GM12878 (cell line): Measurements from ENCODE around the gene GFOD2. TPM values are rescaled to one million over a fixed set of nuclear protein-coding genes. Genes with fewer than 3 reads are reported as not detected.

ENCODE experiments used
- ATAC-seq: fragments of 200-7000 bp; cut with Tn5 transposase; 3 replicates; pipeline ENCODE4 v1.9.1; 2020; ENCODE audit warnings: mild to moderate bottlenecking, moderate library complexity
- BruUV-seq: library from RNA; stranded (reverse); fragments of 400-500 nt; replicated peaks from 2 replicates; lab custom pipeline; 2021; lab: Mats Ljungman, UMichigan
- CTCF ChIA-PET: fragments of 300-600 bp; sonication (Branson Sonifier 250); formaldehyde crosslinking; extraction: SDS; loops from one replicate; lab custom pipeline; 2021; ENCODE audit warnings: inconsistent platforms; lab: Yijun Ruan, JAX
- POLR2A ChIA-PET: fragments of 350-600 bp; formaldehyde crosslinking; extraction: SDS; loops from one replicate; lab custom pipeline; 2021; ENCODE audit warnings: inconsistent platforms; lab: Charles Lee
- RAD21 ChIA-PET: fragments of 300-600 bp; sonication (Branson Sonifier 250); formaldehyde crosslinking; loops from one replicate; lab custom pipeline; 2023; ENCODE audit warnings: antibody characterized with exemption; ENCODE audit not compliant: unreplicated experiment; lab: Charles Lee
- SMC1A ChIA-PET: fragments of 300-600 bp; sonication (Branson Sonifier 250); formaldehyde crosslinking; loops from one replicate; lab custom pipeline; 2023; ENCODE audit not compliant: unreplicated experiment, uncharacterized antibody; lab: Charles Lee
- DNase-seq: peaks from one replicate; pipeline ENCODE4 v3.0.0-alpha.2; 2011; ENCODE audit warnings: low read depth, low spot score
- FAIRE-seq: peaks from 3 replicates; lab custom pipeline; 2011; peaks lifted over from hg19 to GRCh38; lab: Jason Lieb, UNC
- H2AFZ ChIP-seq: 2 replicates; pipeline ENCODE4 v1.6.0; 2011; ENCODE audit warnings: low read depth, low read length, control low read depth; ENCODE audit not compliant: control insufficient read depth
- H3K27ac ChIP-seq: 2 replicates; pipeline ENCODE4 v1.5.1; 2011; ENCODE audit warnings: control low read depth; ENCODE audit not compliant: control insufficient read depth, insufficient read depth
- H3K27me3 ChIP-seq, 2 experiments: replicated peaks in 1 of 2; 2 replicates each; pipeline versions ENCODE4 v1.6.0 to v1.6.1; 2011; ENCODE audit warnings: low read length in 1 of 2; ENCODE audit not compliant: control insufficient read depth in 2 of 2, insufficient read depth in 2 of 2
- H3K36me3 ChIP-seq, 2 experiments: 2 replicates each; pipeline ENCODE4 v1.5.1; 2011; ENCODE audit warnings: low read length in 1 of 2; ENCODE audit not compliant: control insufficient read depth in 2 of 2, insufficient read depth in 2 of 2
- H3K4me1 ChIP-seq: 2 replicates; pipeline ENCODE4 v1.6.1; 2011; ENCODE audit warnings: mild to moderate bottlenecking, low read length, moderate library complexity, mixed read lengths; ENCODE audit not compliant: control insufficient read depth, insufficient read depth
- H3K4me2 ChIP-seq: 2 replicates; pipeline ENCODE4 v1.6.0; 2011; ENCODE audit warnings: control low read depth; ENCODE audit not compliant: control insufficient read depth, insufficient read depth
- H3K4me3 ChIP-seq: fragments of 200-600 bp; sonication (generic); 2 replicates; pipeline ENCODE4 v1.5.1; 2016
- H3K79me2 ChIP-seq: 2 replicates; pipeline ENCODE4 v1.6.0; 2011; ENCODE audit warnings: low read length; ENCODE audit not compliant: control insufficient read depth, insufficient read depth
- H3K9ac ChIP-seq: 2 replicates; pipeline ENCODE4 v1.8.0; 2011; ENCODE audit warnings: low read length, control low read depth, mixed read lengths; ENCODE audit not compliant: control insufficient read depth, insufficient read depth
- H3K9me3 ChIP-seq: replicated peaks from 3 replicates; pipeline ENCODE4 v1.5.1; 2011; ENCODE audit warnings: mild to moderate bottlenecking, low read length; ENCODE audit not compliant: control insufficient read depth, insufficient read depth
- H4K20me1 ChIP-seq: 2 replicates; pipeline ENCODE4 v1.6.0; 2011; ENCODE audit not compliant: control insufficient read depth, insufficient read depth
- ATF2 ChIP-seq: IDR thresholded peaks from 2 replicates; pipeline ENCODE4 v1.6.1; 2012; ENCODE audit warnings: low read length, inconsistent platforms
- BHLHE40 ChIP-seq, 2 experiments: fragments of 450-650 bp in 1 of 2; IDR thresholded peaks; 2 replicates each; pipeline ENCODE4 v1.6.1; 2011 to 2017; ENCODE audit warnings: low read depth in 2 of 2, borderline replicate concordance in 1 of 2, improper control_type of control experiment in 1 of 2, low read length in 1 of 2, mild to moderate bottlenecking in 1 of 2
- CBX3 ChIP-seq: fragments of 200-600 bp; sonication (generic); IDR thresholded peaks from 2 replicates; pipeline ENCODE4 v1.6.1; 2016; ENCODE audit warnings: low read depth, borderline replicate concordance
- CEBPB ChIP-seq, 2 experiments: fragments of 150-350 bp in 1 of 2; IDR thresholded peaks; 2 replicates each; pipeline ENCODE4 v1.6.1; 2012 to 2014; ENCODE audit warnings: low read depth in 2 of 2, low read length in 2 of 2, borderline replicate concordance in 1 of 2, inconsistent platforms in 1 of 2
- CHD1 ChIP-seq: IDR thresholded peaks from 2 replicates; pipeline ENCODE4 v1.6.1; 2012; ENCODE audit warnings: low read depth, low read length, improper control_type of control experiment
- EP300 ChIP-seq, 2 experiments: fragments of 150-350 bp in 1 of 2; IDR thresholded peaks; 2 replicates each; pipeline ENCODE4 v1.6.1; 2011 to 2012; ENCODE audit warnings: low read depth in 2 of 2, low read length in 2 of 2, borderline replicate concordance in 1 of 2, improper control_type of control experiment in 1 of 2, inconsistent platforms in 1 of 2; ENCODE audit not compliant: control insufficient read depth in 1 of 2
- EZH2 ChIP-seq: IDR thresholded peaks from 2 replicates; pipeline ENCODE4 v1.6.1; 2012; ENCODE audit warnings: low read depth, mild to moderate bottlenecking, control low read depth, inconsistent platforms, low read length, borderline replicate concordance; ENCODE audit not compliant: control insufficient read depth
- FOS ChIP-seq: IDR thresholded peaks from 3 replicates; pipeline ENCODE4 v1.6.1; 2011; ENCODE audit warnings: borderline replicate concordance; ENCODE audit not compliant: insufficient read length; ENCODE audit errors: extremely low read depth
- IKZF2 ChIP-seq, 2 experiments: fragments of 450-650 bp; IDR thresholded peaks; 2 replicates each; pipeline ENCODE4 v1.6.1; 2017; ENCODE audit warnings: mild to moderate bottlenecking in 2 of 2, moderate library complexity in 2 of 2
- IRF4 ChIP-seq: IDR thresholded peaks from 2 replicates; pipeline ENCODE4 v1.6.1; 2011; ENCODE audit warnings: low read depth, low read length
- JUND ChIP-seq: IDR thresholded peaks from 2 replicates; pipeline ENCODE4 v1.6.1; 2012; ENCODE audit warnings: low read depth, mild to moderate bottlenecking, low read length, improper control_type of control experiment, moderate library complexity
- KAT2A ChIP-seq: conservative IDR thresholded peaks from 2 replicates; pipeline ENCODE4 v1.6.1; 2011; ENCODE audit warnings: low read depth, low read length; ENCODE audit not compliant: control insufficient read depth
- KLF5 ChIP-seq: fragments of 450-650 bp; IDR thresholded peaks from 2 replicates; pipeline ENCODE4 v1.6.1; 2014; ENCODE audit warnings: mild to moderate bottlenecking; ENCODE audit not compliant: partially characterized antibody
- MTA2 ChIP-seq: fragments of 450-650 bp; IDR thresholded peaks from 2 replicates; pipeline ENCODE4 v1.6.1; 2016; ENCODE audit warnings: low read depth, mild to moderate bottlenecking, moderate library complexity
- NR2C1 ChIP-seq: fragments of 450-650 bp; IDR thresholded peaks from 2 replicates; pipeline ENCODE4 v1.6.1; 2017; ENCODE audit warnings: antibody characterized with exemption, mild to moderate bottlenecking, moderate library complexity
- PAX8 ChIP-seq: fragments of 450-650 bp; IDR thresholded peaks from 2 replicates; pipeline ENCODE4 v1.6.1; 2017; ENCODE audit warnings: mild to moderate bottlenecking, moderate library complexity
- RUNX3 ChIP-seq: IDR thresholded peaks from 2 replicates; pipeline ENCODE4 v1.6.1; 2012; ENCODE audit warnings: low read length, inconsistent platforms
- ZBTB11 ChIP-seq: fragments of 450-650 bp; formaldehyde crosslinking; IDR thresholded peaks from 2 replicates; pipeline ENCODE4 v1.5.0; 2022; ENCODE audit warnings: mild to moderate bottlenecking, missing genetic modification characterization
- ZBTB33 ChIP-seq: fragments of 450-650 bp; IDR thresholded peaks from 2 replicates; pipeline ENCODE4 v1.6.1; 2017; ENCODE audit warnings: mild to moderate bottlenecking
- WGBS: methylation state at CpG from one replicate; pipeline ENCODE4 v1.1.6; 2016; ENCODE audit warnings: low lambda C conversion rate; ENCODE audit not compliant: insufficient replicate concordance, insufficient coverage; ENCODE audit errors: missing lambda C conversion rate; 5-methylcytosine and 5-hydroxymethylcytosine counted together
- in situ Hi-C: fragments of 300-500 bp; cut with MboI; formaldehyde crosslinking; loops from 9 replicates; pipeline ENCODE4 v1.14.3; 2018; ENCODE audit warnings: mixed read lengths
- intact Hi-C: fragments of 100-400 bp; cut with micrococcal nuclease; formaldehyde crosslinking; loops from one replicate; pipeline ENCODE4 v1.14.2; 2022; ENCODE audit not compliant: unreplicated experiment
- polyA plus RNA-seq, 11 experiments: library from polyadenylated mRNA; depleted of rRNA in 4 of 11; unstranded in 6 of 11; stranded (reverse) in 5 of 11; fragments of >200 nt; fragmentation: Nextera tagmentation in 4 of 11; fragmentation: Illumina TruSeq in 1 of 11; extraction: Ambion mirVana in 4 of 11; extraction: Trizol in 1 of 11; gene quantifications; 1 replicate in 1 of 11; 2 replicates in 10 of 11; pipeline versions ENCODE4 v1.2.1 to v1.2.3, GENCODE V29; 2011 to 2016; ENCODE audit warnings: inconsistent platforms in 2 of 11, missing spikeins in 2 of 11, low read depth in 1 of 11
- total RNA-seq, 4 experiments: library from RNA; depleted of rRNA in 3 of 4; stranded (reverse); fragments of >200 nt in 3 of 4; fragmentation: Illumina TruSeq in 1 of 4; extraction: Trizol in 1 of 4; gene quantifications; 2 replicates each; pipeline versions ENCODE4 v1.2.1 to v1.2.3, GENCODE V29; 2013 to 2021

Gene GFOD2
- total and polyA plus RNA-seq, 10 of the 15 experiments (the other 5 are each of a cell fraction or from before 2014, with no cell fraction given), result 2.0 to 15.9 (median 12.0) TPM

- Histone ChIP-seq H3K79me2 (no peaks in the 10 kb centered on the region), H3K4me3 (no peak overlapping the region)
- FAIRE-seq, result no peak
- TF ChIP-seq ZBTB33 (no peak), BHLHE40 (IDR thresholded peaks at IDR 0.05; ENCODE audit: borderline replicate concordance in 1 of 2, low read depth in 2 of 2, low read length in 1 of 2) (no peak), CBX3 (no peak), KAT2A (no peak), FOS (no peak), PAX8 (no peak), EZH2 (no peak), CEBPB (IDR thresholded peaks at IDR 0.05; ENCODE audit: borderline replicate concordance in 1 of 2, low read depth in 2 of 2, low read length in 2 of 2) (no peak), MTA2 (no peak), EP300 (IDR thresholded peaks at IDR 0.05; ENCODE audit: borderline replicate concordance in 1 of 2, control insufficient read depth in 1 of 2, low read depth in 2 of 2, low read length in 2 of 2) (no peak), JUND (no peak), ATF2 (no peak), ZBTB11 (CRISPR knock-in tag) (no peak), CHD1 (no peak), NR2C1 (no peak), KLF5 (no peak), IRF4 (no peak), IKZF2 (IDR thresholded peaks at IDR 0.05) (no peak), RUNX3 (no peak)
- TF ChIP-seq, all 136 proteins: peak for 0
- BruUV-seq, result no TSS peak
- H3K9ac ChIP-seq, result no peak overlapping the region
- H2AFZ ChIP-seq, result no peak overlapping the region
- no peak overlapping the region for H3K27ac ChIP-seq
- peaks cover 5% of the 10 kb centered on the region for H3K4me1 ChIP-seq
- RAD21 ChIA-PET, result no interaction called here
- intact Hi-C loops (no loop called here), in situ Hi-C loops (loop anchor here (5.0 kb wide), 1 partner anchor 251 kb away; no protein-coding TSS in a partner anchor)
- H4K20me1 ChIP-seq, result no peaks in the 10 kb centered on the region
- WGBS, result 99% methylated on average over 7 of the region's 7 CpGs
- no peak overlapping the region for H3K4me2 ChIP-seq
- POLR2A ChIA-PET, result no interaction called here
- ATAC-seq, result no peak
- CTCF ChIA-PET, result no interaction called here
- no peaks in the 10 kb centered on the region for H3K27me3 ChIP-seq
- H3K36me3 ChIP-seq, result 0 out of 4 replicates have a peak, but pooled peaks cover 0 to 1% of the 10 kb centered on the region in 2 experiments
- no peaks in the 10 kb centered on the region for H3K9me3 ChIP-seq
- SMC1A ChIA-PET, result no interaction called here
- no peak for DNase-seq
Measured at GRCh38 chr16:67675999-67676398, 43.1 kb downstream of the GFOD2 start.
